GM13977 (cell line): ENCODE measurements around the gene ICOSLG.

Experiments
- DNase-seq: peaks from one replicate; pipeline ENCODE4 v3.0.0; 2012; ENCODE audit warnings: low spot score
- in situ Hi-C: fragments of 300-500 bp; cut with MboI; formaldehyde crosslinking; loops from one replicate; pipeline ENCODE4 v1.12.0; 2022; ENCODE audit warnings: low sequenced_read_pairs, low pct_unique_long_range_greater_than_20kb, mixed read lengths, inconsistent platforms; ENCODE audit not compliant: unreplicated experiment
- TF ChIP-seq, protein P1 (sequence below): IDR thresholded peaks from 2 replicates; pipeline ENCODE4 v1.5.1; 2012; ENCODE audit warnings: mild to moderate bottlenecking, control low read depth; ENCODE audit not compliant: insufficient read depth; ENCODE audit errors: extremely low read depth, missing control alignments

ICOSLG gene

DNA sequence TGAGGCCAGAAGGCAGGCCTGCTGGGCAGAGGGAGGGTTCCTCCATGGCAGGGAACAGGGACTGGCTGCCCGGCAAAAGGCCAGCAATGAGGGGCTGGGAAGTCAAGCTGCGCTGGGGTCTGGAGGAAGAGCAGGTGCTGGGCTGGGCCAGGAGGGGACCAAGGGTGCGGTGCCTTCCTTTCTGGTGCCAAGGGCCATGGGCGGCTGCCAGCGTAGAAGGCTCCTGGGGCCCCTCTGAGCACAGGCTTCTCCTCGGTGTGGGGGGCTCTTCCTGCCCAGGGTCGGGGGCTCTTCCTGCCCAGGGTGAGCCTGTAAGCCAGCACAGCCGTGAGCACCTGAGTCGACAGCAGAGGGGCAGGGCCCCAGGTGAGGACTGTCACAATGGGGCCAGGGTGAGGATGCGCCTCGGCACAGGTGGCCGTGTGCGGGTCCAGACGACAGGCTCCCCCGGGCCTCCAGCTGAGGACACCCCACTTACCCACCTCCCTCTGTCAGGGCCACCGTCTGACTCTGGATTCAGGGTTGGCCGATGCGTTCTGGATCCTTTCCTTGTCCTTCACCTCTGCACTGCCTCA is 31.6 kb upstream of the ICOSLG start:
- in situ Hi-C loops, result no loop called here
- TF ChIP-seq, protein P1, sequence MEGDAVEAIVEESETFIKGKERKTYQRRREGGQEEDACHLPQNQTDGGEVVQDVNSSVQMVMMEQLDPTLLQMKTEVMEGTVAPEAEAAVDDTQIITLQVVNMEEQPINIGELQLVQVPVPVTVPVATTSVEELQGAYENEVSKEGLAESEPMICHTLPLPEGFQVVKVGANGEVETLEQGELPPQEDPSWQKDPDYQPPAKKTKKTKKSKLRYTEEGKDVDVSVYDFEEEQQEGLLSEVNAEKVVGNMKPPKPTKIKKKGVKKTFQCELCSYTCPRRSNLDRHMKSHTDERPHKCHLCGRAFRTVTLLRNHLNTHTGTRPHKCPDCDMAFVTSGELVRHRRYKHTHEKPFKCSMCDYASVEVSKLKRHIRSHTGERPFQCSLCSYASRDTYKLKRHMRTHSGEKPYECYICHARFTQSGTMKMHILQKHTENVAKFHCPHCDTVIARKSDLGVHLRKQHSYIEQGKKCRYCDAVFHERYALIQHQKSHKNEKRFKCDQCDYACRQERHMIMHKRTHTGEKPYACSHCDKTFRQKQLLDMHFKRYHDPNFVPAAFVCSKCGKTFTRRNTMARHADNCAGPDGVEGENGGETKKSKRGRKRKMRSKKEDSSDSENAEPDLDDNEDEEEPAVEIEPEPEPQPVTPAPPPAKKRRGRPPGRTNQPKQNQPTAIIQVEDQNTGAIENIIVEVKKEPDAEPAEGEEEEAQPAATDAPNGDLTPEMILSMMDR, result no peak
- no peak for DNase-seq

DNA sequence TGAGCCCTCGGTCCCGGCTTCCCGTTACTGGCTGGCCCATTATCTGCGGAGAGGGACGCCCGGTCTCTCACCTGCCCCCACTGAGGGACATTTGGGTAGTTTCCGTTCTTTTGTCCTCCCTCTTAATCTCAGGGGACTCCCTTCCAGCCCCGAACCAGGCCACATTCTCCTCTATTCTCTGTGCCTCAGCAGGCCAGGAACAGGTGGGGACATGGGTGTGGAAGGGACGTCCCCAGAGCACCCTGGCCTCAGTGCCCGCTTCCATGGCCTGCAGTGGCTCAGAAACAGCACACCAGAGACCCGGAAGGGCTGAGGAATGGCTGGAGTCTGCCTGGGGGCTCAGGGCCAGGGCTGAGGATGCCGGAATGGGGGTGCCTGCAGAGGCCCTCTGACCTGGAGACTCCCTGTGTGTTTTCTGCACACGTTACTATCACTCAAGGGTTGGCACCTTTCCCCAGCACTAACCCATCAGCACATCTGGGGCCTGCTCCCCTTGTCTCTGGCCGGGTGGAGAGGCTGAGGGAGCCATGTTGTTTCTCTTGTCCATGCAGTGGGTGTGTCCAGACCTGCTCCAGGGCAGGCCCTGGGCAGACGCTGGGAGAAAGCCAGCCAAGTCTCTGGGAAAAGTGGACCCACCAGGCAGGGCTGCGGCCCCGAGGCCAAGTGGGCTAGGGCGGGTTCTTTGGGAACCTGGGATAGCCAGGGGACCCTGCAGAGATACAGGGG is 31.0 kb upstream of the ICOSLG start:
- TF ChIP-seq, protein P1, result no peak
- in situ Hi-C loops, result no loop called here
- DNase-seq, result no peak

DNA sequence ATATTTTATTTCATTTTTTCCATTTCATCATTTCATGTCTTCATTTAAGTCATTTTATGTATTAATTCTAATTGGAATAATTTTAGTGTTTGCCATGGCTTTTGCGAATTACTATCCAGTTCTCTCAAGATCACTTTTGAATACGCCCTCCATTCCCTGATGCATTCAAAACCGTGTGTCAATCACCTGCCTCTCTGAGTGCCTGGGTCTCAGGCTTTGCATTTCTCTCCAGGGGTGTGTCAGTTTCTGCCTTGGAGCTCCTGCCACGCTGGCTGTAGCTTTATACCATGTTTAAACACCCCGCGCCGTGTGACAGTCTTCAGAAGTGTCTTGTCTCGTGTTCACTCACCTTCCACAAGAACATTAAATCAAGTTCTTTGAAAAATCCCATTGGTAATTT is 28.3 kb upstream of the ICOSLG start:
- TF ChIP-seq, protein P1, result no peak
- in situ Hi-C loops, result no loop called here
- DNase-seq, result no peak

DNA sequence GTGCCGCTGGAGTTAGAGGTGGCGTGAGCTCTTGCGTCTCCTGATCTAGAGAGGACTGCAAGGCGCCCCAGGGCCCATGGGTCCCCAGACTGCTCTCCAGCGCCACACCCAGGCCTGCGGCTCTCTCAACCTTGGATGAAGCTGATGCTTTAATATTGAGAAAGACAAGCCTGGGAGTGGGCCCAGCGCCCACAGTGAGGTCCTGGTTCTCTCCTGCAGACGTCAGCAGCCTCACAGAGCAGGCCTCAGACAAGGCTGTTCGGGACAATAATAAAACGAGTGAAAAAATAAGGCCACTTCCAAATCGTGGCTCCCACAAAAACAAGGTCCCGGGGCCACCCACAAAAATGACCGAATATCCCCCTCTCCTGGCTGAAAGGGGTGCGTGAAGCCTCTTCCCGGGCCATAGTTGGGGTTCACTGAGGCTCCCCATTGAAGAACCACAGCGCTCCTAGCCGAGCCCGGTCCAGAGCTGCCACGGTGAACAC is 27.0 kb upstream of the ICOSLG start:
- no peak for DNase-seq
- TF ChIP-seq, protein P1, result peak; percentile 31
- in situ Hi-C loops, result no loop called here

DNA sequence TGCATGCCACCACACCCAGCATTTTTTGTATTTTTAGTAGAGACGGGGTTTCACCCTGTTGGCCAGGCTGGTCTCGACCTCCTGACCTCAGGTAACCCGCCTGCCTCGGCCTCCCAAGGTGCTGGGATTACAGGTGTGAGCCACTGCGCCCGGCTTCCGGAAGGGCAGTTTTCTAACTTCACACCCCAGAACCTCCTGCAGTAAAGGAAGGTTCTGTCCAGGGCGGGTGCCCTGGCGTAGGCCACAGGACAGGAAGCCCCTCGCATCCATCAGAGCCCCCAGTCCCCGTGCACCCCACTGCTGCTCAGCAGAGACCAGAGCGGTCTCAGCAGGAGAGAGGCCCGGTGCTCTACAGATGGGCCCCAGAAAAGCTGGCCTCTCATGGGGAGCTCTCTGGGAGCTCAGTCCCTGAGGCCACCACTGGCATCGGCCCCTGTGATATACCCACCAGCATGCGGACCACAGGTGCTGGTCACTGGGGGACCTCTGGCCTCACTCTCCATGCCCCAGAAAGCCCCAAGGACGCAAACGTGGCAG is 25.1 kb upstream of the ICOSLG start:
- in situ Hi-C loops, result no loop called here
- DNase-seq, result no peak
- TF ChIP-seq, protein P1, result no peak

DNA sequence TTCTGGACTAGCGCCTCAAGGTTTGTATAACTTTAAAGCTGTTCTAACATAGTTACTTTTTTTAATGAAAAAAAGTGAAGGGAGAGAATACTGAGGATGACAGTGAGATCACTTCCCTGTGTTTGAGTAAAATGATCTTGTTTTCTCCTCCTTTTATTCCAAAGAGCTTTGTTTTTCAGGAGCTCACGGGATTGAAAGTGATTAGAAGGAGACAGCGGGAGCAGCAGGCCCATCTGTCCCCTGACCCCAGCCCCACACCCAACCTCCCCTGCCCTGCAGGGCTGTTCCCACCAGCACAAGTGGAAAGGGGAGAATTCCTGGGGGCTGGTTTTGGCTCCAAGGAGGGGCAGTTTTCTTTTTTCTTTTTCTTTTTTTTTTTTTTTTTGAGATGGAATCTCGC is 23.0 kb upstream of the ICOSLG start:
- in situ Hi-C loops, result no loop called here
- TF ChIP-seq, protein P1, result no peak
- DNase-seq, result no peak
